Neural cell (in vitro differentiated cells): Measurements from ENCODE around the gene CADPS2. TPM values are rescaled to one million over a fixed set of nuclear protein-coding genes. Genes with fewer than 3 reads are reported as not detected.

Experiments used
- H2AFZ ChIP-seq: fragments of 200-600, 300-800 bp; sonication (generic), shearing (Covaris generic); 2 replicates; pipeline ENCODE4 v1.6.0; 2014; ENCODE audit warnings: low read depth, mild to moderate bottlenecking, antibody characterized with exemption, low read length, moderate library complexity
- H3F3A ChIP-seq: fragments of 200-600 bp; shearing (Covaris generic); 2 replicates; pipeline ENCODE4 v1.6.1; 2016; ENCODE audit warnings: mild to moderate bottlenecking, moderate library complexity, mixed read lengths, antibody characterized with exemption, low read length; ENCODE audit not compliant: insufficient read depth, poor library complexity, severe bottlenecking
- H3K27ac ChIP-seq: fragments of 200-600, 300-800 bp; sonication (generic), shearing (Covaris generic); 2 replicates; pipeline ENCODE4 v1.5.1; 2014; ENCODE audit warnings: mild to moderate bottlenecking, low read length, moderate library complexity
- H3K27me3 ChIP-seq: fragments of 300-800, 200-600 bp; sonication (generic), shearing (Covaris generic); 2 replicates; pipeline ENCODE4 v1.6.0; 2014; ENCODE audit warnings: mild to moderate bottlenecking, low read depth, low read length, moderate library complexity; ENCODE audit not compliant: insufficient read depth
- H3K36me3 ChIP-seq: fragments of 300-800, 200-600 bp; sonication (generic), shearing (Covaris generic); 2 replicates; pipeline ENCODE4 v1.5.1; 2014; ENCODE audit warnings: mild to moderate bottlenecking, antibody characterized with exemption, low read length, moderate library complexity; ENCODE audit not compliant: insufficient read depth
- H3K4me2 ChIP-seq: fragments of 300-800, 200-600 bp; sonication (generic), shearing (Covaris generic); 2 replicates; pipeline ENCODE4 v1.6.0; 2014; ENCODE audit warnings: mild to moderate bottlenecking, low read length
- H3K4me3 ChIP-seq: fragments of 300-800, 200-600 bp; sonication (generic), shearing (Covaris generic); 2 replicates; pipeline ENCODE4 v1.5.1; 2014; ENCODE audit warnings: mild to moderate bottlenecking, low read length, moderate library complexity
- H3K79me2 ChIP-seq: fragments of 200-600 bp; shearing (Covaris generic); replicated peaks from 2 replicates; pipeline ENCODE4 v1.6.0; 2014; ENCODE audit warnings: mild to moderate bottlenecking, low read length, moderate library complexity; ENCODE audit not compliant: insufficient read depth
- H3K9ac ChIP-seq: fragments of 300-800, 200-600 bp; sonication (generic), shearing (Covaris generic); 2 replicates; pipeline ENCODE4 v1.6.1; 2016; ENCODE audit warnings: mild to moderate bottlenecking, low read length, mixed read lengths
- H3K9me2 ChIP-seq: fragments of 200-600 bp; shearing (Covaris generic); 2 replicates; pipeline ENCODE4 v1.6.1; 2016; ENCODE audit warnings: mild to moderate bottlenecking, low read length, mixed read lengths; ENCODE audit not compliant: insufficient read depth
- H3K9me3 ChIP-seq: fragments of 200-600, 300-800 bp; sonication (generic), shearing (Covaris generic); 2 replicates; pipeline ENCODE4 v1.6.1; 2016; ENCODE audit warnings: mild to moderate bottlenecking, mixed run types, low read length, moderate library complexity, mixed read lengths
- H4K20me1 ChIP-seq: fragments of 200-600 bp; shearing (Covaris generic); 2 replicates; pipeline ENCODE4 v1.6.1; 2016; ENCODE audit warnings: mild to moderate bottlenecking, mixed run types; ENCODE audit not compliant: insufficient read depth
- EP300 ChIP-seq: fragments of 450-650 bp; conservative IDR thresholded peaks from 2 replicates; pipeline ENCODE4 v1.6.1; 2014; ENCODE audit warnings: antibody characterized with exemption, mild to moderate bottlenecking, moderate library complexity; ENCODE audit not compliant: poor library complexity, severe bottlenecking
- EZH2 ChIP-seq: fragments of 200-600, 300-800 bp; shearing (Covaris generic), sonication (generic); IDR thresholded peaks from 2 replicates; pipeline ENCODE4 v1.6.1; 2014; ENCODE audit warnings: antibody characterized with exemption, low read length, borderline replicate concordance, mild to moderate bottlenecking; ENCODE audit not compliant: insufficient read depth, poor library complexity, severe bottlenecking
- MXI1 ChIP-seq: fragments of 450-650 bp; conservative IDR thresholded peaks from 2 replicates; pipeline ENCODE4 v1.6.1; 2014; ENCODE audit warnings: antibody characterized with exemption, mild to moderate bottlenecking; ENCODE audit not compliant: poor library complexity, severe bottlenecking
- POLR2AphosphoS5 ChIP-seq: IDR thresholded peaks from 2 replicates; pipeline ENCODE4 v1.6.1; 2012
- RAD21 ChIP-seq: fragments of 450-650 bp; conservative IDR thresholded peaks from 2 replicates; pipeline ENCODE4 v1.6.1; 2014; ENCODE audit warnings: antibody characterized with exemption, mild to moderate bottlenecking, moderate library complexity
- SMC3 ChIP-seq: fragments of 450-650 bp; conservative IDR thresholded peaks from 2 replicates; pipeline ENCODE4 v1.6.1; 2014; ENCODE audit warnings: antibody characterized with exemption, mild to moderate bottlenecking, moderate library complexity; ENCODE audit not compliant: poor library complexity
- TAF1 ChIP-seq: IDR thresholded peaks from 2 replicates; pipeline ENCODE4 v1.6.1; 2012; ENCODE audit warnings: low read depth
- polyA plus RNA-seq: library from polyadenylated mRNA; depleted of rRNA; stranded (reverse); fragments of >200 nt; gene quantifications from 2 replicates; pipeline ENCODE4 v1.2.3, GENCODE V29; 2014
- TF ChIP-seq, protein P1 (sequence below): IDR thresholded peaks from 2 replicates; pipeline ENCODE4 v1.6.1; 2012; ENCODE audit warnings: borderline replicate concordance
- TF ChIP-seq, protein P2 (sequence below): fragments of 450-650 bp; IDR thresholded peaks from 2 replicates; pipeline ENCODE4 v1.5.1; 2014; ENCODE audit warnings: antibody characterized with exemption, mild to moderate bottlenecking, moderate library complexity; ENCODE audit not compliant: poor library complexity, severe bottlenecking

The CADPS2 gene
- polyA plus RNA-seq, 1 donor from 2014 or later, result 5.9 TPM

GRCh38 chr7:122470859-122471258, 415.4 kb downstream of the CADPS2 start:
- Histone ChIP-seq H4K20me1 (no peaks in the 10 kb centered on the region), H3K4me2 (no peak overlapping the region), H3K36me3 (no peaks in the 10 kb centered on the region), H3K27me3 (no peaks in the 10 kb centered on the region), H2AFZ (no peak overlapping the region), H3K9ac (no peak overlapping the region), H3K9me3 (no peaks in the 10 kb centered on the region), H3K9me2 (no peaks in the 10 kb centered on the region), H3F3A (peaks cover 3% of the 10 kb centered on the region), H3K4me3 (no peak overlapping the region), H3K79me2 (no peaks in the 10 kb centered on the region), H3K27ac (no peak overlapping the region)
- no peak for TF ChIP-seq POLR2AphosphoS5
- TF ChIP-seq TAF1, result no peak
- no peak for TF ChIP-seq EP300
- no peak for TF ChIP-seq RAD21
- no peak for TF ChIP-seq EZH2

GRCh38 chr7:122468945-122469344, 417.3 kb downstream of the CADPS2 start:
- Histone ChIP-seq H4K20me1 (no peaks in the 10 kb centered on the region), H3K9me3 (no peaks in the 10 kb centered on the region), H3K79me2 (no peaks in the 10 kb centered on the region), H2AFZ (no peak overlapping the region), H3K4me2 (no peak overlapping the region), H3K36me3 (no peaks in the 10 kb centered on the region), H3F3A (peaks cover 3% of the 10 kb centered on the region), H3K4me3 (no peak overlapping the region), H3K9ac (no peak overlapping the region), H3K9me2 (no peaks in the 10 kb centered on the region), H3K27ac (no peak overlapping the region), H3K27me3 (no peaks in the 10 kb centered on the region)
- TF ChIP-seq EZH2 (no peak), TAF1 (no peak), MXI1 (no peak), EP300 (no peak), RAD21 (no peak), SMC3 (no peak), POLR2AphosphoS5 (no peak)
- TF ChIP-seq, protein P1, sequence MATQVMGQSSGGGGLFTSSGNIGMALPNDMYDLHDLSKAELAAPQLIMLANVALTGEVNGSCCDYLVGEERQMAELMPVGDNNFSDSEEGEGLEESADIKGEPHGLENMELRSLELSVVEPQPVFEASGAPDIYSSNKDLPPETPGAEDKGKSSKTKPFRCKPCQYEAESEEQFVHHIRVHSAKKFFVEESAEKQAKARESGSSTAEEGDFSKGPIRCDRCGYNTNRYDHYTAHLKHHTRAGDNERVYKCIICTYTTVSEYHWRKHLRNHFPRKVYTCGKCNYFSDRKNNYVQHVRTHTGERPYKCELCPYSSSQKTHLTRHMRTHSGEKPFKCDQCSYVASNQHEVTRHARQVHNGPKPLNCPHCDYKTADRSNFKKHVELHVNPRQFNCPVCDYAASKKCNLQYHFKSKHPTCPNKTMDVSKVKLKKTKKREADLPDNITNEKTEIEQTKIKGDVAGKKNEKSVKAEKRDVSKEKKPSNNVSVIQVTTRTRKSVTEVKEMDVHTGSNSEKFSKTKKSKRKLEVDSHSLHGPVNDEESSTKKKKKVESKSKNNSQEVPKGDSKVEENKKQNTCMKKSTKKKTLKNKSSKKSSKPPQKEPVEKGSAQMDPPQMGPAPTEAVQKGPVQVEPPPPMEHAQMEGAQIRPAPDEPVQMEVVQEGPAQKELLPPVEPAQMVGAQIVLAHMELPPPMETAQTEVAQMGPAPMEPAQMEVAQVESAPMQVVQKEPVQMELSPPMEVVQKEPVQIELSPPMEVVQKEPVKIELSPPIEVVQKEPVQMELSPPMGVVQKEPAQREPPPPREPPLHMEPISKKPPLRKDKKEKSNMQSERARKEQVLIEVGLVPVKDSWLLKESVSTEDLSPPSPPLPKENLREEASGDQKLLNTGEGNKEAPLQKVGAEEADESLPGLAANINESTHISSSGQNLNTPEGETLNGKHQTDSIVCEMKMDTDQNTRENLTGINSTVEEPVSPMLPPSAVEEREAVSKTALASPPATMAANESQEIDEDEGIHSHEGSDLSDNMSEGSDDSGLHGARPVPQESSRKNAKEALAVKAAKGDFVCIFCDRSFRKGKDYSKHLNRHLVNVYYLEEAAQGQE, result no peak
- TF ChIP-seq, protein P2, sequence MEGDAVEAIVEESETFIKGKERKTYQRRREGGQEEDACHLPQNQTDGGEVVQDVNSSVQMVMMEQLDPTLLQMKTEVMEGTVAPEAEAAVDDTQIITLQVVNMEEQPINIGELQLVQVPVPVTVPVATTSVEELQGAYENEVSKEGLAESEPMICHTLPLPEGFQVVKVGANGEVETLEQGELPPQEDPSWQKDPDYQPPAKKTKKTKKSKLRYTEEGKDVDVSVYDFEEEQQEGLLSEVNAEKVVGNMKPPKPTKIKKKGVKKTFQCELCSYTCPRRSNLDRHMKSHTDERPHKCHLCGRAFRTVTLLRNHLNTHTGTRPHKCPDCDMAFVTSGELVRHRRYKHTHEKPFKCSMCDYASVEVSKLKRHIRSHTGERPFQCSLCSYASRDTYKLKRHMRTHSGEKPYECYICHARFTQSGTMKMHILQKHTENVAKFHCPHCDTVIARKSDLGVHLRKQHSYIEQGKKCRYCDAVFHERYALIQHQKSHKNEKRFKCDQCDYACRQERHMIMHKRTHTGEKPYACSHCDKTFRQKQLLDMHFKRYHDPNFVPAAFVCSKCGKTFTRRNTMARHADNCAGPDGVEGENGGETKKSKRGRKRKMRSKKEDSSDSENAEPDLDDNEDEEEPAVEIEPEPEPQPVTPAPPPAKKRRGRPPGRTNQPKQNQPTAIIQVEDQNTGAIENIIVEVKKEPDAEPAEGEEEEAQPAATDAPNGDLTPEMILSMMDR, result no peak
